Germinal center (tissue), 1 donor: Measurements from ENCODE around the gene GRIN2A.

ENCODE experiments used
- DNase-seq: peaks from one replicate; pipeline ENCODE4 v3.0.0; 2012; ENCODE audit warnings: mixed read lengths, low spot score

Gene GRIN2A

GRCh38 chr16:9766891-9767290 lies 415.3 kb downstream of the GRIN2A start:
- DNase-seq, result no peak

GRCh38 chr16:9763505-9763904 lies 418.7 kb downstream of the GRIN2A start:
- no peak for DNase-seq

- DNase-seq, result no peak
Observed at GRCh38 chr16:9761870-9762269, 420.4 kb downstream of the GRIN2A start.

GRCh38 chr16:9757687-9758086 lies 424.5 kb downstream of the GRIN2A start:
- DNase-seq, result no peak

- no peak for DNase-seq
Observed at GRCh38 chr16:9756434-9756833, 425.8 kb downstream of the GRIN2A start.

- DNase-seq, result no peak
Observed at GRCh38 chr16:9755081-9755480, 427.1 kb downstream of the GRIN2A start.

- DNase-seq, result no peak
Observed at GRCh38 chr16:9741776-9742175, 440.5 kb downstream of the GRIN2A start.

- DNase-seq, result no peak
Observed at GRCh38 chr16:9739301-9739700, 442.9 kb downstream of the GRIN2A start.

GRCh38 chr16:9738690-9739089 lies 443.5 kb downstream of the GRIN2A start:
- DNase-seq, result no peak

GRCh38 chr16:9736547-9736946 lies 445.7 kb downstream of the GRIN2A start:
- no peak for DNase-seq

GRCh38 chr16:9723136-9723535 lies 459.1 kb downstream of the GRIN2A start:
- DNase-seq, result no peak

- no peak for DNase-seq
Observed at GRCh38 chr16:9713907-9714306, 468.3 kb downstream of the GRIN2A start.

- no peak for DNase-seq
Observed at GRCh38 chr16:9713156-9713555, 469.1 kb downstream of the GRIN2A start.

GRCh38 chr16:9708972-9709620 lies 473.1 kb downstream of the GRIN2A start:
- DNase-seq, result no peak

GRCh38 chr16:9706217-9706836 lies 475.9 kb downstream of the GRIN2A start:
- no peak for DNase-seq

- DNase-seq, result no peak
Observed at GRCh38 chr16:9703731-9704130, 478.5 kb downstream of the GRIN2A start.
